ENCODE measurements around the gene KITLG.
A peak's percentile ranks its signal among the peaks of the same experiment; 100 is the strongest.

The KITLG gene

DNA sequence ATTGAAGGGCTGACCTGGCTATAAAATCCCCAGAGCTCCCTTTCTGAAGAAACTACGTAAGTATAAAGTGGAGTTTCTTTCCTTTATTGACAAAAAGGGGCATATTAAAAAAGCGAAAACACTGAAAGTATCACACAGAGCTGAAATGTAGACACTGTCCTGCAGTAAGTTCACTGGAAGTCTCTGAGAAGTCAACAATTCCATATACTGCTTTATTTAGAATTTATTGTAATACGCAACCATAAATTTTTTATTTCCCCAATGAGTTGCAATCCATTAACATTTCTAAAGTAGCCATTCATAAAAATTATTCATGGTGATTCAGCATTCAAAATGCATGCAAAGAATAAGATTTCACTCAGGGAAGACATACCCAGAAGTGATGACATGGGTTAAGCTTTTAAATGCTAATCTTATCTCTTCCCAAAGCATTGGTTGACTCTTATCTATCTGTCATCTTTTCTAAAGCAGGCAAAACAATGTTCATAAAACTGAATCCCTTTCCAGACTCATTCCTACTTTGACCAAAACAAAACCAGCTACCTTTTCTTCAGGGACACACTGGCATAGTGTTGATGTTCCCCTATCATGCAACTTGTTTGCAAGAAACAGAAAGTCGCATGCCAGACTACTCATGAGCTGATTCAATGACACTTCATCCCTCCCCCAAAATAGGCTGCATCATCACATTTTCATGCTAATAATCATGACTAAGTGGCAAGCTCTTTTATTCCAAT, 17.3 kb downstream of the KITLG start:
- TF ChIP-seq CTCF (conservative IDR thresholded peaks at IDR 0.05), result no peak
- no peak overlapping the region for H3K27ac ChIP-seq

GRCh38 chr12:88562151-88562550, 18.1 kb downstream of the KITLG start:
- TF ChIP-seq CTCF (conservative IDR thresholded peaks at IDR 0.05), result no peak
- no peak overlapping the region for H3K27ac ChIP-seq

GRCh38 chr12:88559772-88560171, 20.5 kb downstream of the KITLG start:
- H3K27ac ChIP-seq, result no peak overlapping the region
- no peak for TF ChIP-seq CTCF (conservative IDR thresholded peaks at IDR 0.05)

GRCh38 chr12:88559199-88559598, 21.1 kb downstream of the KITLG start:
- H3K27ac ChIP-seq, result no peak overlapping the region
- no peak for TF ChIP-seq CTCF (conservative IDR thresholded peaks at IDR 0.05)

GRCh38 chr12:88558340-88558867, 21.9 kb downstream of the KITLG start:
- no peak overlapping the region for H3K27ac ChIP-seq
- TF ChIP-seq CTCF (conservative IDR thresholded peaks at IDR 0.05), result no peak

GRCh38 chr12:88556213-88556774, 24.0 kb downstream of the KITLG start:
- TF ChIP-seq CTCF (conservative IDR thresholded peaks at IDR 0.05), result no peak

DNA sequence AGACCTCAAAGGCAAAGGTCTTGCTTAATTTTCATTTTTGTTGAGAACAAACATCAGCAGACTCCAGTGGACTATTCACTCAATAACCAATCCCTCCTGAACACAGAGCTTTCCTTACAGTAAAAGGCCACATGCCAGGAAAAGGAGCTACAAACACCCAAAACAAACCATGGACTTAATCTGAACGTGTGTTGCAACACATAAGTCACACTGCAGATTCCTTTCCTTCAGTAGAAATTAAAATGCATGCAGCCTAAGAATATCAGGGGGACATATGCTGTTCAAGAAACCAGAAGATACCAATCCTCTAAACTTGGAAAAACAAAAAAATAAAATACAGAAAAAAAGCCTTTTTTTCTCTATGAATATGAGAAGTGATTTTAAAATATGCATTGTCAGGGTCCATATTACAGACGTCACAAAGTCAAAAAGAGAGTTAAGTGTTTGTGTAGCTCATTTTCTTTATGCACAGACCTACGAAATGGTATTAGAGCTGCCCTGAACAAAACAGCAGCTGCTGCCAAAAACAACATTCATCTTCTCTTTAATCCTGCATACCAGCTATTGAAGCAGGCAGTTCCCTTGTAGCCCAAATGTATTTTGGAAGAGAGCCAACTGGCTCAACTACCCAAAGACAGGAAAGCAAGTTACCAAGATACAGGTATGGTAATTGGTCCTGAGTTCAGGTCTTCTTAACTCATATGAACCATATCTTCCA, 26.2 kb downstream of the KITLG start:
- peak overlapping the region; percentile 51 for H3K27ac ChIP-seq
- no peak for TF ChIP-seq CTCF (conservative IDR thresholded peaks at IDR 0.05)

More at GRCh38 chr12:88556213-88556774, 24.0 kb downstream of the KITLG start:
- H3K27ac ChIP-seq, result no peak overlapping the region
